ENCODE data around the gene TMEM35A. TPM values are rescaled to one million over a fixed set of nuclear protein-coding genes. Genes with fewer than 3 reads are reported as not detected.

The TMEM35A gene
- total RNA-seq, result 10 to 100 TPM in 3 of 4 donors, 1 to 10 TPM in 1; 9.9 to 22.9 (median 21.2) TPM

- 26% methylated on average over 20 of the region's 23 CpGs for WGBS
- Histone ChIP-seq H3K27me3 (no peaks in the 10 kb centered on the region), H3K4me1 (peaks cover 0 to 19% (median 5%) of the 10 kb centered on the region in 4 donors), H3K9me3 (no peaks in the 10 kb centered on the region), H3K36me3 (no peaks in the 10 kb centered on the region), H3K4me3 (peak within 1 kb of the TSS; percentile 53 to 60 (median 56)), H3K27ac (replicated peaks in 1 of 4) (peak within 1 kb of the TSS; percentile 67 to 76 (median 72))
- no peak for DNase-seq (ENCODE audit: extremely low spot score)
- TF ChIP-seq EP300 (IDR thresholded peaks at IDR 0.05), result no peak
- TF ChIP-seq POLR2AphosphoS5 (IDR thresholded peaks at IDR 0.05), result peak; percentile 36 to 68
- intact Hi-C loops (cut with DNase I), result no loop called here
Observed at GRCh38 chrX:101078716-101079598, at the start of gene TMEM35A. TSS of gene TMEM35A (plus strand) at chrX:101078879. CDS start at chrX:101079003, 124 bp downstream.

- Histone ChIP-seq H3K27ac (replicated peaks in 1 of 4) (no peak overlapping the region), H3K4me1 (no peaks in the 10 kb centered on the region), H3K27me3 (no peaks in the 10 kb centered on the region), H3K4me3 (no peak overlapping the region), H3K36me3 (peaks cover 0 to 53% (median 21%) of the 10 kb centered on the region in 4 donors), H3K9me3 (no peaks in the 10 kb centered on the region)
- DNase-seq (ENCODE audit: extremely low spot score), result no peak
- WGBS, result 80% methylated on average over 1 of the region's 1 CpG
- intact Hi-C loops (cut with DNase I), result no loop called here
- TF ChIP-seq POLR2A (IDR thresholded peaks at IDR 0.05; ENCODE audit: low read depth) (no peak), POLR2AphosphoS5 (IDR thresholded peaks at IDR 0.05) (no peak), EP300 (IDR thresholded peaks at IDR 0.05) (no peak), CTCF (IDR thresholded peaks at IDR 0.05) (no peak)
Observed at GRCh38 chrX:101029665-101030064, 49.0 kb upstream of the TMEM35A start.

- DNase-seq (ENCODE audit: extremely low spot score), result no peak
- peaks cover 0 to 64% (median 11%) of the 10 kb centered on the region in 4 donors for H3K36me3 ChIP-seq
- no peaks in the 10 kb centered on the region for H3K27me3 ChIP-seq
- intact Hi-C loops (cut with DNase I), result no loop called here
- no peak for TF ChIP-seq POLR2AphosphoS5 (IDR thresholded peaks at IDR 0.05)
- no peak for TF ChIP-seq CTCF (IDR thresholded peaks at IDR 0.05)
- TF ChIP-seq POLR2A (IDR thresholded peaks at IDR 0.05; ENCODE audit: low read depth), result no peak
- no peak for TF ChIP-seq EP300 (IDR thresholded peaks at IDR 0.05)
- H3K9me3 ChIP-seq, result no peaks in the 10 kb centered on the region
- no peak overlapping the region for H3K27ac ChIP-seq (replicated peaks in 1 of 4)
- no peak overlapping the region for H3K4me3 ChIP-seq
- no peaks in the 10 kb centered on the region for H3K4me1 ChIP-seq
Observed at GRCh38 chrX:101037231-101037630, 41.4 kb upstream of the TMEM35A start.

GRCh38 chrX:101040197-101040596 lies 38.5 kb upstream of the TMEM35A start:
- peaks cover 0 to 51% (median 9%) of the 10 kb centered on the region in 4 donors for H3K36me3 ChIP-seq
- WGBS, result 89% methylated on average over 4 of the region's 4 CpGs
- TF ChIP-seq EP300 (IDR thresholded peaks at IDR 0.05) (no peak), POLR2AphosphoS5 (IDR thresholded peaks at IDR 0.05) (no peak), POLR2A (IDR thresholded peaks at IDR 0.05; ENCODE audit: low read depth) (no peak), CTCF (IDR thresholded peaks at IDR 0.05) (no peak)

GRCh38 chrX:101051153-101051548 lies 27.5 kb upstream of the TMEM35A start:
- Histone ChIP-seq H3K4me1 (peaks cover 0 to 21% (median 11%) of the 10 kb centered on the region in 4 donors), H3K9me3 (no peaks in the 10 kb centered on the region), H3K27ac (replicated peaks in 1 of 4) (peak overlapping the region; percentile 81 to 91 (median 87)), H3K36me3 (no peaks in the 10 kb centered on the region), H3K27me3 (no peaks in the 10 kb centered on the region), H3K4me3 (peak overlapping the region; percentile 58 to 66 (median 64))
- WGBS, result 32% methylated on average over 5 of the region's 5 CpGs
- intact Hi-C loops (cut with DNase I), result loop anchor here (10.0 kb wide), 1 partner anchor 154 kb away; no protein-coding TSS in a partner anchor
- no peak for TF ChIP-seq POLR2A (IDR thresholded peaks at IDR 0.05; ENCODE audit: low read depth)
- TF ChIP-seq EP300 (IDR thresholded peaks at IDR 0.05), result no peak
- no peak for TF ChIP-seq POLR2AphosphoS5 (IDR thresholded peaks at IDR 0.05)
- TF ChIP-seq CTCF (IDR thresholded peaks at IDR 0.05), result no peak
- no peak for DNase-seq (ENCODE audit: extremely low spot score)

More at GRCh38 chrX:101040197-101040596, 38.5 kb upstream of the TMEM35A start:
- no peaks in the 10 kb centered on the region for H3K4me1 ChIP-seq
- H3K9me3 ChIP-seq, result no peaks in the 10 kb centered on the region
- no peak overlapping the region for H3K4me3 ChIP-seq
- H3K27ac ChIP-seq (replicated peaks in 1 of 4), result no peak overlapping the region
- no peak for DNase-seq (ENCODE audit: extremely low spot score)
- intact Hi-C loops (cut with DNase I), result no loop called here
- H3K27me3 ChIP-seq, result no peaks in the 10 kb centered on the region
